CD4-positive, alpha-beta memory T cell (primary cell): ENCODE measurements around the gene CDKN2B-AS1. TPM values are rescaled to one million over a fixed set of nuclear protein-coding genes. Genes with fewer than 3 reads are reported as not detected.

Experiments used
- CTCF ChIA-PET: fragments of 350-600 bp; sonication (Branson Sonifier 250); formaldehyde crosslinking; loops from one replicate; lab custom pipeline; 2021; ENCODE audit warnings: inconsistent platforms; ENCODE audit not compliant: partially characterized antibody; lab: Charles Lee
- POLR2A ChIA-PET: fragments of 350-600 bp; sonication (Branson Sonifier 250); formaldehyde crosslinking; loops from one replicate; lab custom pipeline; 2021; ENCODE audit not compliant: partially characterized antibody; lab: Charles Lee
- DNase-seq, 5 donors: peaks; one replicate each; pipeline versions ENCODE4 v3.0.0 to v3.0.0-alpha.2; 2020 to 2022; ENCODE audit warnings: mixed read lengths in 1 of 5
- H3K27ac ChIP-seq: one replicate; pipeline ENCODE4 v1.7.0; 2013; ENCODE audit warnings: low read depth, low read length
- H3K27me3 ChIP-seq: 2 replicates; pipeline ENCODE4 v1.7.0; 2013; ENCODE audit warnings: mild to moderate bottlenecking, low read length, moderate library complexity; ENCODE audit not compliant: insufficient read depth
- H3K36me3 ChIP-seq: 2 replicates; pipeline ENCODE4 v1.7.0; 2013; ENCODE audit warnings: mild to moderate bottlenecking, low read length, moderate library complexity; ENCODE audit not compliant: insufficient read depth
- H3K4me1 ChIP-seq: 2 replicates; pipeline ENCODE4 v1.7.0; 2013; ENCODE audit warnings: mild to moderate bottlenecking, low read length, moderate library complexity; ENCODE audit not compliant: insufficient read depth
- H3K4me3 ChIP-seq, 2 donors: one replicate each; pipeline ENCODE4 v1.7.0; 2013; ENCODE audit warnings: low read length in 2 of 2, mild to moderate bottlenecking in 1 of 2
- H3K9me3 ChIP-seq, 2 donors: one replicate each; pipeline ENCODE4 v1.7.0; 2013; ENCODE audit warnings: low read length in 2 of 2, control low read depth in 1 of 2; ENCODE audit not compliant: control insufficient read depth in 1 of 2
- H3K27ac Mint-ChIP-seq, 7 donors: one replicate each; pipeline ENCODE4 v1.8.0; 2020 to 2021; ENCODE audit warnings: mixed read lengths in 7 of 7, mild to moderate bottlenecking in 6 of 7, inconsistent platforms in 3 of 7, moderate library complexity in 3 of 7
- H3K27me3 Mint-ChIP-seq, 2 donors: one replicate each; pipeline ENCODE4 v1.8.0; 2020 to 2021; ENCODE audit warnings: mixed read lengths in 2 of 2
- H3K36me3 Mint-ChIP-seq, 2 donors: one replicate each; pipeline ENCODE4 v1.8.0; 2020 to 2021; ENCODE audit warnings: mixed read lengths in 2 of 2, inconsistent platforms in 1 of 2, mild to moderate bottlenecking in 1 of 2
- H3K4me1 Mint-ChIP-seq, 4 donors: one replicate each; pipeline ENCODE4 v1.8.0; 2020 to 2021; ENCODE audit warnings: mixed read lengths in 4 of 4, mild to moderate bottlenecking in 1 of 4
- H3K4me3 Mint-ChIP-seq, 8 donors: one replicate each; pipeline ENCODE4 v1.8.0; 2020 to 2021; ENCODE audit warnings: mixed read lengths in 8 of 8, mild to moderate bottlenecking in 7 of 8, moderate library complexity in 6 of 8, inconsistent platforms in 3 of 8
- H3K9me3 Mint-ChIP-seq, 8 donors: one replicate each; pipeline ENCODE4 v1.8.0; 2020 to 2021; ENCODE audit warnings: mixed read lengths in 8 of 8, mild to moderate bottlenecking in 5 of 8, inconsistent platforms in 3 of 8, moderate library complexity in 1 of 8
- intact Hi-C: fragments of 100-400 bp; cut with micrococcal nuclease; formaldehyde crosslinking; loops from one replicate; pipeline ENCODE4 v1.15.1; 2023
- polyA plus RNA-seq, 2 donors: library from polyadenylated mRNA; unstranded; fragments of 300-500 nt; fragmentation: Illumina TruSeq; gene quantifications; one replicate each; pipeline ENCODE4 v1.2.3, GENCODE V29; 2021
- total RNA-seq, 2 experiments: library from RNA; stranded (reverse); gene quantifications; one replicate each; pipeline ENCODE4 v1.2.3, GENCODE V29; 2021

The CDKN2B-AS1 gene
- total and polyA plus RNA-seq, 4 experiments from 2014 or later = 0.11 to 2.2 (median 1.9) TPM; not detected in 1

DNA sequence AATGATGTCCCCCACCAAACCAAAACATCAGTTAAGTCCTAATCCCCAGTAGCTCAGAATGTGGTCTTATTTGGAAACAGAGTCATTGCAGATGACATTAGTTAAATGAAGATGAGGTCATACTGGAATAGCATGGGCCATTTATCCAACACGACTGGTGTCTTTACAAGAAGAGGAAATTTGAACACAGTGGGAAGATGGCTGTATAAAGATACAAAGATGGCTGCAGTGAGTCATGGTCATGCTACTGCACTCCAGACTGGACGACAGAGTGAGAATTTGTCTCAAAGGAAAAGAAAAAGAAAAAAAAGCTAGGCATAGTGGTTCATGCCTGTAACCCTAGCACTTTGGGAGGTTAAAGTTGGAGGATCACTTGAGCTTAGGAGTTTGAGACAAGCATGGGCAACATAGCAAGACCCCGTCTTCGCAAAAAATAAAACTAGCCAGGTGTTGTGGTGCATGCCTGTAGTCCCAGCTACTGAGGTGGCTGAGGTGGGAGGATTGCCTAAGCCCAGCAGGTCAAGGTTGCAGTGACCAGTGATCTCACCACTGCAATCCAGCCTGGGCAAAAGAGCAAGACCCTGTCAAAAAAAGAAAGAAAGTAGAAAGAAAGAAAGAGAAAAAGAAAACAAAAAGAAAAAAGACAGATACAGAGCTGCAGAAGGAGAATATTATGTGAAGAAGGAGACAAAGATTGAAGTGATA lies 144.5 kb downstream of the CDKN2B-AS1 start:
- ChIA-PET POLR2A (no interaction called here), CTCF (interaction anchor here (1.1 kb wide), 1 partner anchor 8 kb away, joined by 3 read pairs; no protein-coding TSS in a partner anchor)
- no peak overlapping the region for H3K4me3 Mint-ChIP-seq

GRCh38 chr9:22141908-22142307 lies 147.3 kb downstream of the CDKN2B-AS1 start:
- H3K36me3 Mint-ChIP-seq = no peaks in the 10 kb centered on the region
- no peaks in the 10 kb centered on the region for H3K4me1 Mint-ChIP-seq
- Histone ChIP-seq H3K27ac (no peak overlapping the region), H3K9me3 (no peaks in the 10 kb centered on the region), H3K36me3 (no peaks in the 10 kb centered on the region), H3K4me3 (no peak overlapping the region), H3K27me3 (no peaks in the 10 kb centered on the region), H3K4me1 (no peaks in the 10 kb centered on the region)
- H3K4me3 Mint-ChIP-seq = no peak overlapping the region
- intact Hi-C loops = no loop called here
- H3K27ac Mint-ChIP-seq = no peak overlapping the region
- POLR2A ChIA-PET = no interaction called here
- CTCF ChIA-PET = interaction anchor here (1.7 kb wide), 1 partner anchor 11 kb away, joined by 4 read pairs; no protein-coding TSS in a partner anchor
- no peak for DNase-seq
- peaks cover 5 to 9% of the 10 kb centered on the region in 2 donors for H3K27me3 Mint-ChIP-seq
- H3K9me3 Mint-ChIP-seq = peaks cover 0 to 3% (median 0%) of the 10 kb centered on the region in 8 donors

More for the DNA sequence above, 144.5 kb downstream of the CDKN2B-AS1 start:
- H3K27ac Mint-ChIP-seq = no peak overlapping the region
- Histone ChIP-seq H3K4me3 (no peak overlapping the region), H3K4me1 (no peaks in the 10 kb centered on the region), H3K27ac (no peak overlapping the region), H3K27me3 (no peaks in the 10 kb centered on the region), H3K36me3 (no peaks in the 10 kb centered on the region), H3K9me3 (no peaks in the 10 kb centered on the region)
- no peaks in the 10 kb centered on the region for H3K36me3 Mint-ChIP-seq
- DNase-seq = no peak
- peaks cover 0 to 3% (median 0%) of the 10 kb centered on the region in 8 donors for H3K9me3 Mint-ChIP-seq
- H3K4me1 Mint-ChIP-seq = no peaks in the 10 kb centered on the region
- H3K27me3 Mint-ChIP-seq = peaks cover 5 to 13% of the 10 kb centered on the region in 2 donors
- intact Hi-C loops = no loop called here

GRCh38 chr9:22142671-22143070 lies 148.1 kb downstream of the CDKN2B-AS1 start:
- Histone ChIP-seq H3K27me3 (no peaks in the 10 kb centered on the region), H3K36me3 (no peaks in the 10 kb centered on the region), H3K9me3 (no peaks in the 10 kb centered on the region), H3K4me3 (no peak overlapping the region), H3K4me1 (no peaks in the 10 kb centered on the region), H3K27ac (no peak overlapping the region)
- intact Hi-C loops = no loop called here
- H3K4me1 Mint-ChIP-seq = peaks cover under 1 to 3% (median under 1%) of the 10 kb centered on the region in 4 donors
- ChIA-PET POLR2A (no interaction called here), CTCF (interaction anchor here (1.7 kb wide), 1 partner anchor 12 kb away, joined by 4 read pairs; no protein-coding TSS in a partner anchor)
- DNase-seq = no peak
- H3K36me3 Mint-ChIP-seq = no peaks in the 10 kb centered on the region
- H3K9me3 Mint-ChIP-seq = peaks cover 0 to 3% (median 0%) of the 10 kb centered on the region in 8 donors
- peaks cover 5 to 12% of the 10 kb centered on the region in 2 donors for H3K27me3 Mint-ChIP-seq
- H3K4me3 Mint-ChIP-seq = no peak overlapping the region
- no peak overlapping the region for H3K27ac Mint-ChIP-seq

DNA sequence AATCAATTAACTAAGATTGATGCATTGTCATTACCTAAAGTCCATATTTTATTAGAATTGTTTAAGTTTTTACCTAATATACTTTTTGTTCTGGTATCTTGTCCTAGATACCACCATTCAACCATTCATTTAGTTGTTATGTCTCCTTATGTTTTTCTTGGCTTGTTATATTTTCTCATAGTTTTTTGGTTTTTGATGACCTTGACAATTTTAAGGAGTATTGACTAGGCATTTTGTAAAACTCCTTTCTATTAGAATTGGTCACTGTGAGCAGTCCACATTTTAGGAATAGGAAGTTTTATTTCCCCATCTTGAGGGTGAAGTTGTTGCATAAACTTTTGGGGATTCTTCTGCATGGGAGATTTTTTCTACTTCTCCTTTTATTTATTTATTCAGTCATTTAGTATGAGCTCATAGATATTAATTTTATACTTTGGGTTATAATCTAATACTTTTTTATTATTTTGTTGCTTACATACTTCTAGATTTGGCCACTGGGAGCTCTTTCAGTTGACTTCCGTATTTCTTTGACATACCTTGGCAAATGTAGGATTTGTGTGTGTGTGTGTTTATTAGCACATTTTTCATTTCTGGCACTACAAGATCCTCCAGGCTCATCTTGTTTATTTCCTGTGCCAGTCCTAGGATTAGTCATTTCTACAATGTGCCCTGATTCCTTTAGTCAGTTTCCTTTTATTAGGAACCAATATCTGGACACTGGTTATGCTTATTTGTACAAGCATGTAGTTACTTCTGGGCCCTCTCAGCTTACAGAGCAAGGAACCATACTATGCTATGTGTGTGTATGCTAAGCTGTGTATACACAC lies 149.4 kb downstream of the CDKN2B-AS1 start:
- CTCF ChIA-PET = interaction anchor here (1.0 kb wide), 1 partner anchor 9 kb away, joined by 3 read pairs; no protein-coding TSS in a partner anchor
- Mint-ChIP-seq H3K4me3 (no peak overlapping the region), H3K27me3 (peaks cover 3 to 13% of the 10 kb centered on the region in 2 donors), H3K4me1 (peaks cover 10 to 14% (median 12%) of the 10 kb centered on the region in 4 donors), H3K27ac (no peak overlapping the region), H3K9me3 (no peaks in the 10 kb centered on the region), H3K36me3 (no peaks in the 10 kb centered on the region)
- no peaks in the 10 kb centered on the region for H3K9me3 ChIP-seq
- H3K27me3 ChIP-seq = no peaks in the 10 kb centered on the region
- H3K4me1 ChIP-seq = peaks cover 4% of the 10 kb centered on the region
- no peak overlapping the region for H3K4me3 ChIP-seq
- POLR2A ChIA-PET = no interaction called here
- no peak for DNase-seq
- no peaks in the 10 kb centered on the region for H3K36me3 ChIP-seq
- H3K27ac ChIP-seq = no peak overlapping the region
- intact Hi-C loops = no loop called here

DNA sequence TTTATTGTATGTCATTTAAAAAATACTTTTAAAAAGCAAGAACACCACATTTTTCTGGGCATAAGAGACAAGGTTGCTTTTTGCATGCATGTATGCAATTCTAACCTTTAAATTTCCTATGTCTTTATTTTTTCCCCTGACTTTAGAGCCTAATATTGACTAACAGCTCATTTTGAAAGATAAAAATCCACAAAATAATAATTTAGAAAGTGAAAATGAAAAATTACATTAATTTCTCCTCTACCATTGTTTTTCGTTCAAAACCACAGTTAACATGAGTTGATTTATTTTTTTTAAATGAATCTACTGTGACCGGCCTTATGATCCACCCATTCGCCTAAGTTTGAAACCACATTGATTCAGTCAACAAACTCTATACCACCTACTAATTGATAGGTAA lies 152.0 kb downstream of the CDKN2B-AS1 start:
- no peak overlapping the region for H3K4me3 Mint-ChIP-seq

GRCh38 chr9:22147813-22148527 lies 153.4 kb downstream of the CDKN2B-AS1 start:
- ChIA-PET CTCF (interaction anchor here (1.0 to 1.1 kb wide), 3 partner anchors 9 to 29 kb away, joined by 3 to 5 read pairs (median 3); no protein-coding TSS in a partner anchor), POLR2A (no interaction called here)
- peaks cover 0 to 10% of the 10 kb centered on the region in 2 donors for H3K27me3 Mint-ChIP-seq
- Histone ChIP-seq H3K27me3 (no peaks in the 10 kb centered on the region), H3K9me3 (no peaks in the 10 kb centered on the region), H3K36me3 (no peaks in the 10 kb centered on the region), H3K27ac (no peak overlapping the region), H3K4me1 (peaks cover 4% of the 10 kb centered on the region), H3K4me3 (no peak overlapping the region)
- peak; percentile 9 to 63 (median 28) for DNase-seq
- H3K4me3 Mint-ChIP-seq = no peak overlapping the region
- intact Hi-C loops = no loop called here
- H3K9me3 Mint-ChIP-seq = no peaks in the 10 kb centered on the region
- peaks cover 10 to 15% (median 13%) of the 10 kb centered on the region in 4 donors for H3K4me1 Mint-ChIP-seq
- no peaks in the 10 kb centered on the region for H3K36me3 Mint-ChIP-seq
- H3K27ac Mint-ChIP-seq = peak overlapping the region in 1 of 7 donors; percentile 9

More for the DNA sequence above, 152.0 kb downstream of the CDKN2B-AS1 start:
- Histone ChIP-seq H3K4me1 (peaks cover 4% of the 10 kb centered on the region), H3K36me3 (no peaks in the 10 kb centered on the region), H3K4me3 (no peak overlapping the region), H3K27ac (no peak overlapping the region), H3K27me3 (no peaks in the 10 kb centered on the region), H3K9me3 (no peaks in the 10 kb centered on the region)
- Mint-ChIP-seq H3K4me1 (peaks cover 10 to 15% (median 13%) of the 10 kb centered on the region in 4 donors), H3K27ac (no peak overlapping the region), H3K27me3 (peaks cover 1 to 11% of the 10 kb centered on the region in 2 donors), H3K36me3 (no peaks in the 10 kb centered on the region), H3K9me3 (no peaks in the 10 kb centered on the region)
- POLR2A ChIA-PET = no interaction called here
- intact Hi-C loops = no loop called here
- DNase-seq = no peak
- CTCF ChIA-PET = interaction anchor here (1.1 kb wide), 1 partner anchor 26 kb away, joined by 5 read pairs; no protein-coding TSS in a partner anchor
